Body of pancreas (tissue), 4 donors: ENCODE measurements around the gene SYNJ2.

ENCODE experiments used
- POLR2A ChIP-seq, 3 donors: fragments of 450-650 bp; IDR thresholded peaks; one replicate each; pipeline ENCODE4 v1.6.1; 2016; ENCODE audit warnings: antibody characterized with exemption in 3 of 3, mild to moderate bottlenecking in 2 of 3
- TF ChIP-seq, protein P1 (sequence below), 7 experiments: fragments of 450-650 bp in 4 of 7; fragments of 200-600 bp in 3 of 7; sonication (generic) in 3 of 7; IDR thresholded peaks; one replicate each; pipeline ENCODE4 v1.5.1; 2016 to 2019; ENCODE audit warnings: antibody characterized with exemption in 7 of 7

DNA sequence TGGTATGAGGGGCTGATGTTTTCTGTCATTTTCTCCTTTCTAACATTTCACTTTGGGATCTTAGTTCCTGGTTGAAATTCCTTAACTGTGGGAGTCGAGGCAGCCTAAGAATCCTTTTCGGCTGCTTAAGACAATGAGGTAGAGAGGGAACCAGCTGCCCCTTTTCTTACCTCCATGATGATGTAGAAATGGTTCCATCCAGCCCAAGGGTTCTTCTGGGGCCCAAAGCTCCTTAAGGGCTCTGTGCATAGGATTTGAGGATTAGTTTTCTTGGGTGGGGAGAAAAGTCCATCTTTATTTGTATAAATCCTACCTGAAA, 33.5 kb downstream of the SYNJ2 start:
- TF ChIP-seq, protein P1, sequence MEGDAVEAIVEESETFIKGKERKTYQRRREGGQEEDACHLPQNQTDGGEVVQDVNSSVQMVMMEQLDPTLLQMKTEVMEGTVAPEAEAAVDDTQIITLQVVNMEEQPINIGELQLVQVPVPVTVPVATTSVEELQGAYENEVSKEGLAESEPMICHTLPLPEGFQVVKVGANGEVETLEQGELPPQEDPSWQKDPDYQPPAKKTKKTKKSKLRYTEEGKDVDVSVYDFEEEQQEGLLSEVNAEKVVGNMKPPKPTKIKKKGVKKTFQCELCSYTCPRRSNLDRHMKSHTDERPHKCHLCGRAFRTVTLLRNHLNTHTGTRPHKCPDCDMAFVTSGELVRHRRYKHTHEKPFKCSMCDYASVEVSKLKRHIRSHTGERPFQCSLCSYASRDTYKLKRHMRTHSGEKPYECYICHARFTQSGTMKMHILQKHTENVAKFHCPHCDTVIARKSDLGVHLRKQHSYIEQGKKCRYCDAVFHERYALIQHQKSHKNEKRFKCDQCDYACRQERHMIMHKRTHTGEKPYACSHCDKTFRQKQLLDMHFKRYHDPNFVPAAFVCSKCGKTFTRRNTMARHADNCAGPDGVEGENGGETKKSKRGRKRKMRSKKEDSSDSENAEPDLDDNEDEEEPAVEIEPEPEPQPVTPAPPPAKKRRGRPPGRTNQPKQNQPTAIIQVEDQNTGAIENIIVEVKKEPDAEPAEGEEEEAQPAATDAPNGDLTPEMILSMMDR (IDR thresholded peaks at IDR 0.05): no peak
- TF ChIP-seq POLR2A (IDR thresholded peaks at IDR 0.05): no peak
